Neural crest cell (in vitro differentiated cells): Measurements from ENCODE around the gene ARAF. TPM values are rescaled to one million over a fixed set of nuclear protein-coding genes. Genes with fewer than 3 reads are reported as not detected.

Experiments
- DNase-seq: peaks from one replicate; pipeline ENCODE4 v3.0.0; 2021; ENCODE audit warnings: low read depth, mixed read lengths, low spot score
- H3K27ac Mint-ChIP-seq: one replicate; pipeline ENCODE4 v1.8.0; 2021; ENCODE audit warnings: mild to moderate bottlenecking, mixed read lengths; ENCODE audit not compliant: unreplicated experiment
- H3K27me3 Mint-ChIP-seq: 2 replicates; pipeline ENCODE4 v1.8.0; 2021; ENCODE audit warnings: low read depth, mild to moderate bottlenecking, mixed read lengths
- H3K36me3 Mint-ChIP-seq: 2 replicates; pipeline ENCODE4 v1.8.0; 2021; ENCODE audit warnings: low read depth, mild to moderate bottlenecking, mixed read lengths
- H3K4me1 Mint-ChIP-seq: 2 replicates; pipeline ENCODE4 v1.8.0; 2021; ENCODE audit warnings: mixed read lengths
- H3K4me3 Mint-ChIP-seq: one replicate; pipeline ENCODE4 v1.8.0; 2021; ENCODE audit warnings: mild to moderate bottlenecking, mixed read lengths
- H3K9me3 Mint-ChIP-seq: 2 replicates; pipeline ENCODE4 v1.8.0; 2021; ENCODE audit warnings: mixed read lengths
- CTCF ChIP-seq: fragments of 200-600 bp; sonication (generic); conservative IDR thresholded peaks from 2 replicates; pipeline ENCODE4 v1.5.0; 2021; ENCODE audit warnings: antibody characterized with exemption, mild to moderate bottlenecking
- total RNA-seq: library from RNA; stranded (reverse); gene quantifications from 2 replicates; pipeline ENCODE4 v1.2.1, GENCODE V29; 2021

ARAF gene
- total RNA-seq, 1 donor from 2014 or later: 55.7 TPM

GRCh38 chrX:47605024-47605423 lies 44.0 kb downstream of the ARAF start:
- Mint-ChIP-seq H3K4me1 (peaks cover 11% of the 10 kb centered on the region), H3K4me3 (no peak overlapping the region), H3K27me3 (no peaks in the 10 kb centered on the region), H3K36me3 (peaks cover 2% of the 10 kb centered on the region), H3K9me3 (peaks cover 11% of the 10 kb centered on the region), H3K27ac (no peak overlapping the region)
- TF ChIP-seq CTCF: no peak
- no peak for DNase-seq

GRCh38 chrX:47607091-47607490 lies 46.1 kb downstream of the ARAF start:
- Mint-ChIP-seq H3K36me3 (no peaks in the 10 kb centered on the region), H3K4me1 (peaks cover 11% of the 10 kb centered on the region), H3K27me3 (no peaks in the 10 kb centered on the region), H3K27ac (no peak overlapping the region), H3K4me3 (no peak overlapping the region), H3K9me3 (peaks cover 10% of the 10 kb centered on the region)
- TF ChIP-seq CTCF: no peak
- no peak for DNase-seq

- Mint-ChIP-seq H3K4me1 (peaks cover 11% of the 10 kb centered on the region), H3K36me3 (no peaks in the 10 kb centered on the region), H3K9me3 (peaks cover 10% of the 10 kb centered on the region), H3K27me3 (no peaks in the 10 kb centered on the region), H3K4me3 (no peak overlapping the region), H3K27ac (peak overlapping the region; percentile 97)
- no peak for DNase-seq
- TF ChIP-seq CTCF: no peak
Observed at GRCh38 chrX:47608130-47608810, 47.3 kb downstream of the ARAF start.

GRCh38 chrX:47610511-47610910 lies 49.5 kb downstream of the ARAF start:
- Mint-ChIP-seq H3K4me3 (no peak overlapping the region), H3K27me3 (no peaks in the 10 kb centered on the region), H3K9me3 (peaks cover 8% of the 10 kb centered on the region), H3K27ac (no peak overlapping the region), H3K4me1 (peaks cover 11% of the 10 kb centered on the region), H3K36me3 (no peaks in the 10 kb centered on the region)
- DNase-seq: no peak
- no peak for TF ChIP-seq CTCF

- no peak for DNase-seq
- H3K27me3 Mint-ChIP-seq: no peaks in the 10 kb centered on the region
- TF ChIP-seq CTCF: no peak
- no peak overlapping the region for H3K27ac Mint-ChIP-seq
- no peaks in the 10 kb centered on the region for H3K36me3 Mint-ChIP-seq
- H3K9me3 Mint-ChIP-seq: peaks cover 6% of the 10 kb centered on the region
- H3K4me1 Mint-ChIP-seq: peaks cover 11% of the 10 kb centered on the region
- H3K4me3 Mint-ChIP-seq: no peak overlapping the region
Observed at GRCh38 chrX:47611489-47611888, 50.5 kb downstream of the ARAF start.
